Measurements from ENCODE around the gene DGKH.
"Not testable (repeated sequence)": the region's sequence is repeated elsewhere in the genome, so short reads cannot be mapped to it uniquely, and the experiment has no call there.

DGKH gene

GRCh38 chr13:42041011-42041683, 7.3 kb upstream of the DGKH start:
- DNase-seq (ENCODE audit: low read depth) = no peak

- DNase-seq (ENCODE audit: low read depth) = peak; percentile 57
These were observed 6.8 kb upstream of the DGKH start for GRCh38 chr13:42041684-42042035.

- no peak for DNase-seq (ENCODE audit: low read depth)
These were observed 4.8 kb upstream of the DGKH start for GRCh38 chr13:42043676-42044075.

GRCh38 chr13:42046448-42046847, 2.0 kb upstream of the DGKH start:
- no peak for DNase-seq (ENCODE audit: low read depth)

GRCh38 chr13:42047561-42048341, 697 bp upstream of the DGKH start:
- DNase-seq (ENCODE audit: low read depth) = peak; percentile 36

- peak; percentile 44 for DNase-seq (ENCODE audit: low read depth)
These were observed 421 bp downstream of the DGKH start for GRCh38 chr13:42048684-42049453.

GRCh38 chr13:42049454-42049813, 986 bp downstream of the DGKH start:
- DNase-seq (ENCODE audit: low read depth) = no peak

- no peak for DNase-seq (ENCODE audit: low read depth)
These were observed 6.5 kb downstream of the DGKH start for GRCh38 chr13:42054798-42055499.

GRCh38 chr13:42055500-42056085, 7.1 kb downstream of the DGKH start:
- DNase-seq (ENCODE audit: low read depth) = no peak

GRCh38 chr13:42056146-42056545, 7.7 kb downstream of the DGKH start:
- DNase-seq (ENCODE audit: low read depth) = no peak

GRCh38 chr13:42056583-42056982, 8.1 kb downstream of the DGKH start:
- no peak for DNase-seq (ENCODE audit: low read depth)

GRCh38 chr13:42057918-42058530, 9.6 kb downstream of the DGKH start:
- no peak for DNase-seq (ENCODE audit: low read depth)

- no peak for DNase-seq (ENCODE audit: low read depth)
These were observed 13.5 kb downstream of the DGKH start for GRCh38 chr13:42061943-42062342.

- no peak for DNase-seq (ENCODE audit: low read depth)
These were observed 14.7 kb downstream of the DGKH start for GRCh38 chr13:42063105-42063504.

- DNase-seq (ENCODE audit: low read depth) = peak; percentile 73
These were observed 15.8 kb downstream of the DGKH start for GRCh38 chr13:42064259-42064658.

GRCh38 chr13:42064966-42065365, 16.5 kb downstream of the DGKH start:
- DNase-seq (ENCODE audit: low read depth) = no peak

- DNase-seq (ENCODE audit: low read depth) = no peak
These were observed 17.0 kb downstream of the DGKH start for GRCh38 chr13:42065414-42065813.

GRCh38 chr13:42066542-42066941, 18.1 kb downstream of the DGKH start:
- no peak for DNase-seq (ENCODE audit: low read depth)

GRCh38 chr13:42068886-42069285, 20.4 kb downstream of the DGKH start:
- no peak for DNase-seq (ENCODE audit: low read depth)

- not testable (repeated sequence) for DNase-seq (ENCODE audit: low read depth)
These were observed 22.2 kb downstream of the DGKH start for GRCh38 chr13:42070599-42070998.

- DNase-seq (ENCODE audit: low read depth) = not testable (repeated sequence)
These were observed 22.7 kb downstream of the DGKH start for GRCh38 chr13:42071179-42071578.

All from stromal cell of bone marrow (primary cell).